GM12878 (cell line): ENCODE measurements around the gene TM7SF2. TPM values are rescaled to one million over a fixed set of nuclear protein-coding genes. Genes with fewer than 3 reads are reported as not detected.

Experiments used
- ATAC-seq: fragments of 200-7000 bp; cut with Tn5 transposase; 3 replicates; pipeline ENCODE4 v1.9.1; 2020; ENCODE audit warnings: mild to moderate bottlenecking, moderate library complexity
- BruUV-seq: library from RNA; stranded (reverse); fragments of 400-500 nt; replicated peaks from 2 replicates; lab custom pipeline; 2021; lab: Mats Ljungman, UMichigan
- CTCF ChIA-PET: fragments of 300-600 bp; sonication (Branson Sonifier 250); formaldehyde crosslinking; extraction: SDS; loops from one replicate; lab custom pipeline; 2021; ENCODE audit warnings: inconsistent platforms; lab: Yijun Ruan, JAX
- POLR2A ChIA-PET: fragments of 350-600 bp; formaldehyde crosslinking; extraction: SDS; loops from one replicate; lab custom pipeline; 2021; ENCODE audit warnings: inconsistent platforms; lab: Charles Lee
- RAD21 ChIA-PET: fragments of 300-600 bp; sonication (Branson Sonifier 250); formaldehyde crosslinking; loops from one replicate; lab custom pipeline; 2023; ENCODE audit warnings: antibody characterized with exemption; ENCODE audit not compliant: unreplicated experiment; lab: Charles Lee
- SMC1A ChIA-PET: fragments of 300-600 bp; sonication (Branson Sonifier 250); formaldehyde crosslinking; loops from one replicate; lab custom pipeline; 2023; ENCODE audit not compliant: unreplicated experiment, uncharacterized antibody; lab: Charles Lee
- DNase-seq: peaks from one replicate; pipeline ENCODE4 v3.0.0-alpha.2; 2011; ENCODE audit warnings: low read depth, low spot score
- FAIRE-seq: peaks from 3 replicates; lab custom pipeline; 2011; peaks lifted over from hg19 to GRCh38; lab: Jason Lieb, UNC
- H2AFZ ChIP-seq: 2 replicates; pipeline ENCODE4 v1.6.0; 2011; ENCODE audit warnings: low read depth, low read length, control low read depth; ENCODE audit not compliant: control insufficient read depth
- H3K27ac ChIP-seq: 2 replicates; pipeline ENCODE4 v1.5.1; 2011; ENCODE audit warnings: control low read depth; ENCODE audit not compliant: control insufficient read depth, insufficient read depth
- H3K27me3 ChIP-seq, 2 experiments: replicated peaks in 1 of 2; 2 replicates each; pipeline versions ENCODE4 v1.6.0 to v1.6.1; 2011; ENCODE audit warnings: low read length in 1 of 2; ENCODE audit not compliant: control insufficient read depth in 2 of 2, insufficient read depth in 2 of 2
- H3K36me3 ChIP-seq, 2 experiments: 2 replicates each; pipeline ENCODE4 v1.5.1; 2011; ENCODE audit warnings: low read length in 1 of 2; ENCODE audit not compliant: control insufficient read depth in 2 of 2, insufficient read depth in 2 of 2
- H3K4me1 ChIP-seq: 2 replicates; pipeline ENCODE4 v1.6.1; 2011; ENCODE audit warnings: mild to moderate bottlenecking, low read length, moderate library complexity, mixed read lengths; ENCODE audit not compliant: control insufficient read depth, insufficient read depth
- H3K4me2 ChIP-seq: 2 replicates; pipeline ENCODE4 v1.6.0; 2011; ENCODE audit warnings: control low read depth; ENCODE audit not compliant: control insufficient read depth, insufficient read depth
- H3K4me3 ChIP-seq: fragments of 200-600 bp; sonication (generic); 2 replicates; pipeline ENCODE4 v1.5.1; 2016
- H3K79me2 ChIP-seq: 2 replicates; pipeline ENCODE4 v1.6.0; 2011; ENCODE audit warnings: low read length; ENCODE audit not compliant: control insufficient read depth, insufficient read depth
- H3K9ac ChIP-seq: 2 replicates; pipeline ENCODE4 v1.8.0; 2011; ENCODE audit warnings: low read length, control low read depth, mixed read lengths; ENCODE audit not compliant: control insufficient read depth, insufficient read depth
- H3K9me3 ChIP-seq: replicated peaks from 3 replicates; pipeline ENCODE4 v1.5.1; 2011; ENCODE audit warnings: mild to moderate bottlenecking, low read length; ENCODE audit not compliant: control insufficient read depth, insufficient read depth
- H4K20me1 ChIP-seq: 2 replicates; pipeline ENCODE4 v1.6.0; 2011; ENCODE audit not compliant: control insufficient read depth, insufficient read depth
- PML ChIP-seq: IDR thresholded peaks from 2 replicates; pipeline ENCODE4 v1.6.1; 2012; ENCODE audit warnings: low read length, inconsistent platforms
- POLR2A ChIP-seq: IDR thresholded peaks from 2 replicates; pipeline ENCODE4 v1.6.1; 2011; ENCODE audit warnings: low read depth, mild to moderate bottlenecking, low read length
- POLR2AphosphoS2 ChIP-seq: IDR thresholded peaks from 2 replicates; pipeline ENCODE4 v1.6.1; 2011; ENCODE audit warnings: low read depth, mild to moderate bottlenecking, low read length, improper control_type of control experiment, moderate library complexity
- POLR2AphosphoS5 ChIP-seq: IDR thresholded peaks from 2 replicates; pipeline ENCODE4 v1.6.1; 2011; ENCODE audit warnings: mild to moderate bottlenecking, low read length, inconsistent platforms
- RUNX3 ChIP-seq: IDR thresholded peaks from 2 replicates; pipeline ENCODE4 v1.6.1; 2012; ENCODE audit warnings: low read length, inconsistent platforms
- SP1 ChIP-seq: IDR thresholded peaks from one replicate; pipeline ENCODE4 v1.6.1; 2011; ENCODE audit warnings: low read depth, low read length
- WGBS: methylation state at CpG from one replicate; pipeline ENCODE4 v1.1.6; 2016; ENCODE audit warnings: low lambda C conversion rate; ENCODE audit not compliant: insufficient replicate concordance, insufficient coverage; ENCODE audit errors: missing lambda C conversion rate; 5-methylcytosine and 5-hydroxymethylcytosine counted together
- in situ Hi-C: fragments of 300-500 bp; cut with MboI; formaldehyde crosslinking; loops from 9 replicates; pipeline ENCODE4 v1.14.3; 2018; ENCODE audit warnings: mixed read lengths
- intact Hi-C: fragments of 100-400 bp; cut with micrococcal nuclease; formaldehyde crosslinking; loops from one replicate; pipeline ENCODE4 v1.14.2; 2022; ENCODE audit not compliant: unreplicated experiment
- polyA plus RNA-seq, 11 experiments: library from polyadenylated mRNA; depleted of rRNA in 4 of 11; unstranded in 6 of 11; stranded (reverse) in 5 of 11; fragments of >200 nt; fragmentation: Nextera tagmentation in 4 of 11; fragmentation: Illumina TruSeq in 1 of 11; extraction: Ambion mirVana in 4 of 11; extraction: Trizol in 1 of 11; gene quantifications; 1 replicate in 1 of 11; 2 replicates in 10 of 11; pipeline versions ENCODE4 v1.2.1 to v1.2.3, GENCODE V29; 2011 to 2016; ENCODE audit warnings: inconsistent platforms in 2 of 11, missing spikeins in 2 of 11, low read depth in 1 of 11
- total RNA-seq, 4 experiments: library from RNA; depleted of rRNA in 3 of 4; stranded (reverse); fragments of >200 nt in 3 of 4; fragmentation: Illumina TruSeq in 1 of 4; extraction: Trizol in 1 of 4; gene quantifications; 2 replicates each; pipeline versions ENCODE4 v1.2.1 to v1.2.3, GENCODE V29; 2013 to 2021
- TF ChIP-seq, protein P1 (sequence below): fragments of 450-650 bp; IDR thresholded peaks from 2 replicates; pipeline ENCODE4 v1.6.1; 2017; ENCODE audit warnings: antibody characterized with exemption, mild to moderate bottlenecking, moderate library complexity

TM7SF2 gene
- total and polyA plus RNA-seq, 10 of the 15 experiments (the other 5 are each of a cell fraction or from before 2014, with no cell fraction given): 0.52 to 57.7 (median 20.7) TPM

DNA sequence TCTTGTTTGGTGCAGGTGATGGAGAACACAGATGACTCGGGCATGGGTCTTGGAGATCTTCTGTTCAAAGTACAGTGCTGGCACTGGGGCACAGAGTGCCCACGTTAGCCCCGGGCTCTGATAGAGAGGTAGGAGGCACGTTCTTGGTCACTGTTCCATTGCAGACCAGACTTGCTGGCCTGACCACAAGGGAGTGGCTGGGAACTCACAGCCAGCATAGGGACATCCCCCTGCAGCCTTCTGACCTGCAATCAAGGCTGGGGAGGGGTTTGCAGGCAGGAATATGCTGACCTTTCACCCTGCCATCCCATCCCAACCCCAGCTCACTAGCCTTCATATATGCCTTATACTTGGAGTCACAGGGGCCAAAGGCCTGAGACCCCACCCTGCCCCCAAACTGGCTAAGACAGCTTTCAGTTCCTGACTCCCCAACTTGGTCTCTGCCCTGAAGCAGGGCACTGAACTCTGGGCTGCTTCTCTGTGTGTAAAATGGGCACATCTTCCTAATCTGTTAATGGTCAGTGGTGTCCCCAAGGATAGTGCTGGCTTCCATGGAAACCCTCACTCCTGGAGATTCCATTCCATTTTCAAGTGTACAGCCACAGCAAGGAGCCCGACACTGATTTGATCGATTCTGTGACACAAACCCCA, 15.1 kb downstream of the TM7SF2 start:
- no peak for DNase-seq
- FAIRE-seq: no peak
- Histone ChIP-seq H3K9ac (no peak overlapping the region), H3K27me3 (no peaks in the 10 kb centered on the region), H3K79me2 (peaks cover 29% of the 10 kb centered on the region), H3K27ac (no peak overlapping the region), H3K4me2 (no peak overlapping the region), H4K20me1 (0 out of 2 replicates have a peak, but pooled peaks cover 4% of the 10 kb centered on the region), H3K4me3 (no peak overlapping the region)
- no peak for ATAC-seq
- ChIA-PET POLR2A (interaction anchor here (0.6 to 1.2 kb wide), 2 partner anchors 10 to 26 kb away, joined by 3 to 8 read pairs; partner anchors contain the start of gene ZNHIT2), CTCF (interaction anchor here (0.8 to 2.7 kb wide), 2 partner anchors 9 to 188 kb away, joined by 3 to 7 read pairs; partner anchors contain the start of genes CDC42EP2 and ZNHIT2)
- TF ChIP-seq PML (0 out of 2 replicates have a peak, but pooled peaks have one; percentile 4), SP1 (no peak), POLR2A (peak; percentile 84), POLR2AphosphoS2 (peak; percentile 74; the same call in 1 of the 2 replicates), POLR2AphosphoS5 (peak; percentile 30; the same call in 1 of the 2 replicates), RUNX3 (peak; percentile 31; the same call in 1 of the 2 replicates)
- TF ChIP-seq, protein P1, sequence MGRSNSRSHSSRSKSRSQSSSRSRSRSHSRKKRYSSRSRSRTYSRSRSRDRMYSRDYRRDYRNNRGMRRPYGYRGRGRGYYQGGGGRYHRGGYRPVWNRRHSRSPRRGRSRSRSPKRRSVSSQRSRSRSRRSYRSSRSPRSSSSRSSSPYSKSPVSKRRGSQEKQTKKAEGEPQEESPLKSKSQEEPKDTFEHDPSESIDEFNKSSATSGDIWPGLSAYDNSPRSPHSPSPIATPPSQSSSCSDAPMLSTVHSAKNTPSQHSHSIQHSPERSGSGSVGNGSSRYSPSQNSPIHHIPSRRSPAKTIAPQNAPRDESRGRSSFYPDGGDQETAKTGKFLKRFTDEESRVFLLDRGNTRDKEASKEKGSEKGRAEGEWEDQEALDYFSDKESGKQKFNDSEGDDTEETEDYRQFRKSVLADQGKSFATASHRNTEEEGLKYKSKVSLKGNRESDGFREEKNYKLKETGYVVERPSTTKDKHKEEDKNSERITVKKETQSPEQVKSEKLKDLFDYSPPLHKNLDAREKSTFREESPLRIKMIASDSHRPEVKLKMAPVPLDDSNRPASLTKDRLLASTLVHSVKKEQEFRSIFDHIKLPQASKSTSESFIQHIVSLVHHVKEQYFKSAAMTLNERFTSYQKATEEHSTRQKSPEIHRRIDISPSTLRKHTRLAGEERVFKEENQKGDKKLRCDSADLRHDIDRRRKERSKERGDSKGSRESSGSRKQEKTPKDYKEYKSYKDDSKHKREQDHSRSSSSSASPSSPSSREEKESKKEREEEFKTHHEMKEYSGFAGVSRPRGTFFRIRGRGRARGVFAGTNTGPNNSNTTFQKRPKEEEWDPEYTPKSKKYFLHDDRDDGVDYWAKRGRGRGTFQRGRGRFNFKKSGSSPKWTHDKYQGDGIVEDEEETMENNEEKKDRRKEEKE: no peak
- TF ChIP-seq, all 136 proteins: peak for 5
- SMC1A ChIA-PET: no interaction called here
- H2AFZ ChIP-seq: no peak overlapping the region
- H3K36me3 ChIP-seq: peaks cover 36 to 42% of the 10 kb centered on the region in 2 experiments
- 39% methylated on average over 6 of the region's 6 CpGs for WGBS
- intact Hi-C loops: no loop called here
- BruUV-seq: no TSS peak
- in situ Hi-C loops: no loop called here
- no peaks in the 10 kb centered on the region for H3K9me3 ChIP-seq
- peaks cover 15% of the 10 kb centered on the region for H3K4me1 ChIP-seq
- RAD21 ChIA-PET: no interaction called here
